GM19043 (cell line): ENCODE data around the gene PC.
"Not testable (repeated sequence)": the region's sequence is repeated elsewhere in the genome, so short reads cannot be mapped to it uniquely, and the experiment has no call there.

Experiments
- ATAC-seq: cut with Tn5 transposase; IDR thresholded peaks from one replicate; pipeline ENCODE4 v1.9.1; 2021; ENCODE audit warnings: low read depth; ENCODE audit not compliant: unreplicated experiment

Gene PC

DNA sequence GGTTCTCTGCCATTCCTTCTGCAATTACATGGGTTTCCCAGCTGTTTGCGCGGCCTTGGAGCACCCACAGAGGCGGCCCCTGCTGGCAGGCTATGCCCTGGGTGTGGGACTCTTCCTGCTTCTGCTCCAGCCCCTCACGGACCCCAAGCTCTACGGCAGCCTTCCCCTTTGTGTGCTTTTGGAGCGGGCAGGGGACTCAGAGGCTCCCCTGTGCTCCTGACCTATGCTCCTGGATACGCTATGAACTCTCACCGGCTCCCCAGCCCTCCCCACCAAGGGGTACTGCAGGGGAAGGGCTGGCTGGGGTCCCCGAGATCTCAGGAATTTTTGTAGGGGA is 112.3 kb downstream of the PC start:
- ATAC-seq = no peak

DNA sequence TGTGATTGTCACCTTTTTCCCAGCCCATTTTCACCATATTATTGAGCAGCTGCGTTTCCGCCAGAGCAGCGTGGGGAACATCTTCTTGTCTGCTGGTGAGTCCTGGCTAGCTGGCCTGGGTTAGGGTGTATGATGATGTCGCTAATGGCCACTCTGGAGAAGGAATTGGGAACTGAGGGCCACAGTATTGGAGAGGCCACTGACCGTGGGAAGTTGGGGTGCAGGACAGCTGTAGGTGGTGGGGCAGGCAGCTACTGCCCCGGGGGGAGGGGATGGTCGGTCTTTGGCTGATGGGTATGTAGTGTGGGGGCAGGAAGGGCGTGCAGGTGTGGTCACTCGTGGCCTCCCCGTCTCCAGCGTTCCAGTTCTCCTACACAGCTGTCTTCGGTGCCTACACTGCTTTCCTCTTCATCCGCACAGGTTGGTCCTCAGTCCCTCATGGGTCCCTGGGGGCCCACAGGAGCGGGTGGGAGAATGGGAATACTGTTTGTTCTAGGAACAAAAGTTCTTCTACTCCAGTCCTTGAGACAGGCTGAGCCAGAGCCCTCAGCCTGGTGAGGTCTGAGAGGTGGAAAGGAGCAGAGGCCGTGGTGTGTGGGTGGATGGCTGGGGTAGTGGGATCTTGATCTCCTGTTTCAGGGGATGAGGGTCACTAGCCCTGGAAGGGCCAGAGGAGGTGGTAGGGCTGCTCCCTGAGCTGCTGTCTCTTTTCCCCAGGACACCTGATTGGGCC is 112.9 kb downstream of the PC start:
- ATAC-seq = no peak

DNA sequence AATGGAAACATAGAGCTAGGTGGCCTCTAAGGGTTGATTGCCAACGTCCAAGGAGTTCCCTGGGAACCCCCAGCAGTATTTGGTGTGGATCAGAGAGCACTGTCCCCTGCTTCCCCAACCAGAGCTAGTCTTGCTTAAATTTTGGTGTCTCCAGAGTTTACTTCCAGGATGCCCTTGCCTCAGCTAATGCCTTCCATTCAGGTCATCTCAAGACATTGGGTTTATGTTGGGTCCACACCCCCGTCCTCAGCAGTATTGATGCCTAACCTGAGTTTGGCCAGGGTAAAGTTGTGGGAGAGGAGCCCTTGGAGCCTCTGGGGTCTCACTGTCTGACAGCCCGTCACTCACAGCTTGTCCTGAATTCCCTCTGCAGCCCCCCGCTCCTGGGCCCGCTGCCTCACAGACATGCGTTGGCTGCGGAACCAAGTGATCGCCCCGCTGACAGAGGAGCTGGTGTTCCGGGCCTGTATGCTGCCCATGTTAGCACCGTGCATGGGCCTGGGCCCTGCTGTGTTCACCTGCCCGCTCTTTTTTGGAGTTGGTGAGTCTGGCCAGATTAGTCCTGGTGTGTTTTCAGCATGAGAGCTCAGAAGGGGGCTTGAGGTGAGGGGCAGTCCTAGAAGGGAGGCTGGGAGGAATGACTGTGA is 113.6 kb downstream of the PC start:
- ATAC-seq = no peak

DNA sequence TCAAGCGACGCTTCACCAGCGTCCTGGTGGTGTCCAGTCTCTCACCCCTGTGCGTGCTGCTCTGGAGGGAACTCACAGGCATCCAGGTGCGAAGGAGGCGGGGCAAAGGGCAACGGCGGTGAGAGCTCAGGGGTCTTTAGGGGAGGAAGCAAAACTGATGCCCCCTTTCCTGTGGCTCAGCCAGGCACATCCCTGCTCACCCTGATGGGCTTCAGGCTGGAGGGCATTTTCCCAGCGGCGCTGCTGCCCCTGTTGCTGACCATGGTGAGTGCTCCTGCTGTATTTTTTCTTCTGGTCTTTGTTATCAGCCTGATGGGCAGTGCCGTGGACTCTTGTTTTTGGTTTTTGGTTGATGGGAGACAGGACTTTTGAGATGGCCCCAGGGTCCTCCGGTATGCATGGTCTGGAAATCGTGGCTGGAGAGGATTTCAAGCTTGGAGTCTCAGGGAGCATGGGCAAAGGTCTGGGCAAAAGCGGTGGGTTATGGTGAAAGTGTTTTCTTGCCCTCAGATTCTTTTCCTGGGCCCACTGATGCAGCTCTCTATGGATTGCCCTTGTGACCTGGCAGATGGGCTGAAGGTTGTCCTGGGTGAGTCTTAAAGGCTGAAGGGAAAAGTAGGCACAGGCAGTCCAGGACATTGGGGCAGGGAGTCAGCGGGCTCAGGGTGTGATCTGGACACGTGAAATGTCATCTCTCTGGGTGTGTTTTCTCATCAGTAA is 114.2 kb downstream of the PC start:
- ATAC-seq = no peak

DNA sequence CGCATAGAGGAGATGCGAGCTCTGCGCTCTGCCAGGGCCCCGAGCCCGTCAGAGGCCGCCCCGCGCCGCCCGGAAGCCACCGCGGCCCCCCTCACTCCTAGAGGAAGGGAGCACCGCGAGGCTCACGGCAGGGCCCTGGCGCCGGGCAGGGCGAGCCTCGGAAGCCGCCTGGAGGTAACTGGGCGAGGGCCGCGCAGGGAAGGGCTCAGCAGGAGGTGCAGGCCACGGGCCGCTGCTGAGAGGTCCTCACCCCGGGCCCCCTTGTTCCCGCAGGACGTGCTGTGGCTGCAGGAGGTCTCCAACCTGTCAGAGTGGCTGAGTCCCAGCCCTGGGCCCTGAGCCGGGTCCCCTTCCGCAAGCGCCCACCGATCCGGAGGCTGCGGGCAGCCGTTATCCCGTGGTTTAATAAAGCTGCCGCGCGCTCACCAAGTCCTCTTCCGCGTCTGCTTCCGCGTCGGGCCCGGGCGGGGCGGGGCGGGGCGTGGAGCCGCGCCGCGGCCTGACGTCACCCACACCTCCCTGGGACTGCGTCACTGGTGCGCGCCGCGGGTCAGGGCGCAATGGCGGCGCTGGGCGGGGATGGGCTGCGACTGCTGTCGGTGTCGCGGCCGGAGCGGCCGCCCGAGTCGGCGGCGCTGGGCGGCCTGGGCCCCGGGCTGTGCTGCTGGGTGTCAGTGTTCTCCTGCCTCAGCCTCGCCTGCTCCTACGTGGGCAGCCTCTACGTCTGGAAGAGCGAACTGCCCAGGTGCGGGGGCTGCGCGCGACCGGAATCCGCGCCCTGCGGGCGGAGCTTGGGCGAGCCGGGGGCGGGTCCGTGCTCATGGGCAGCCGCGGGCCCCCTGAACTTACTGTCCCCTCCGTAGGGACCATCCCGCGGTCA is 115.0 kb downstream of the PC start, which contains the start of gene RCE1:
RCE1 (plus strand) TSS at position 546 of the 880 bp plus-strand sequence; CDS start at position 561, 15 bp downstream.
- peak; percentile 60 for ATAC-seq

DNA sequence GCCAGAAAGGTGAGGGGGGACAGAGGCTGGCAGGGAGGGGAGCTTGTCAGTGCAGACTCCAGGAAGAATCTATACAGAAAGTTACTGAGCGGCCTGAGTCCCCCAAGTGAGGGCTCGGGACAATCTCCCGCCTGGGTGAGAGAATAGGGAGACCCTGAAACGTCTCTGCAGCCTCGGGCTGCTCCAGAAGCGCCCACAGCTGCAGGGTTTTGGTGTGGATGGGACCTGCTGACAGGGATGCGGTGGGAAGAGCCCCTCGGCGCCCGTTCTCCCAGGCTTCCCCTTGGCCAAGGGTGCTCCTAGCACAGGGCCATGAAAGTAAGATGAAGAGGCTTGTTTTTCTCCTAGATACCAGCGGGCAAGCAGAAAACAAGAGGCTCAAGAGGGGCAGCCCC is 115.7 kb downstream of the PC start:
- peak; percentile 11 for ATAC-seq

DNA sequence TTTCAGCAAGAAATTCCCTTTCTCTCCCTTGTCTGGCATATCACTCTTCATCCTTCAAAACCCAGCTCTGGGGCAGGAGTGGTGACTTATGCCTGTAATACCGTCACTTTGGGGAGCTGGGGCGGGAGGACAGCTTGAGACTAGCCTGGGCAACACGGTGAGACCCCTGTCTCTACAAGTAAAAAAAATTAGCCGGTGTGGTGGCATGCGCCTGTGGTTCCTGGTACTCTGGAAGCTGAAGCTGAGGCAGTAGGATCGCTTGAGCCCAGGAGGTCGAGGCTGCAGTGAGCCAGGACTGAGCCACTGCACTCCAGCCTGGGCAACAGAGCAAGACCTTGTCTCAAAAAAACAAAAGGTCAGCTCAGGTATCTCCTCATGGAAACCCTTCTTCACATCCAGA is 116.3 kb downstream of the PC start:
- ATAC-seq = no peak

DNA sequence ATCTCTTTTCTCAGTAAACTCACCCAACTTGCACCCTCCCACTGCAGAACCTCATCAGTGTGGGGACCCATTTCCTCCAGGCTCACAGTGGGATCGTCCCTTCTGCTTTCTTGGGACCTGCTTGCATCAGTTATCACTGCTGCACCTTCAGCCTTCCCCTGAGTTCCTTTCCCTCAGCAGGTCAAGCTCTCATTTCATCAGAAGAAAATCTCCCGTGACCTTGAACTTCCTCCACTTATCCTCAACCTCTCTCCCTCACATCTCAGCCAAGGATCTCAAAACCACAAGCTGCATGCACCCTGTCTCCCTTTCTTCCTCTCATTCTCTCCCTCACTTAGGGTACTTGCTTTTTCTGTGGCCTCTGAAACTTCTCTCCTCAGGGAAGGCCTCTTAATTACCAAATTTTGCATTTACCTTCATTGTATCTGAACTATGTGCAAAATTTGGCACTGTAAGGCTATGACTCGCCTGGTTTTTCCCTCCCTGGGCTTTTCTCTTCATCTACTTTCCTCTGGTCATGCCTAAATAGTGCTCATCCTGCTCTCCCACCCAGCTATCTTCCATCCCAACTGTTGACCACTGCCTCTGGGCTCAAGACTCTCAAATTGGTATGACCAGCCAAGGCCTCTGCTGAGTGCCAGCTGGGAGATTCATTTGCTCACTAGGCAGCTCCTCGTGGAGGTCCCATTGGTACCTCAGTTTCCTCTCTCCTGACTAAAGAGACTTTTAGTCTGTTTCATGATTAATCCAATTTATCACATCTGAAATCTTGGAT is 117.7 kb downstream of the PC start:
- no peak for ATAC-seq

DNA sequence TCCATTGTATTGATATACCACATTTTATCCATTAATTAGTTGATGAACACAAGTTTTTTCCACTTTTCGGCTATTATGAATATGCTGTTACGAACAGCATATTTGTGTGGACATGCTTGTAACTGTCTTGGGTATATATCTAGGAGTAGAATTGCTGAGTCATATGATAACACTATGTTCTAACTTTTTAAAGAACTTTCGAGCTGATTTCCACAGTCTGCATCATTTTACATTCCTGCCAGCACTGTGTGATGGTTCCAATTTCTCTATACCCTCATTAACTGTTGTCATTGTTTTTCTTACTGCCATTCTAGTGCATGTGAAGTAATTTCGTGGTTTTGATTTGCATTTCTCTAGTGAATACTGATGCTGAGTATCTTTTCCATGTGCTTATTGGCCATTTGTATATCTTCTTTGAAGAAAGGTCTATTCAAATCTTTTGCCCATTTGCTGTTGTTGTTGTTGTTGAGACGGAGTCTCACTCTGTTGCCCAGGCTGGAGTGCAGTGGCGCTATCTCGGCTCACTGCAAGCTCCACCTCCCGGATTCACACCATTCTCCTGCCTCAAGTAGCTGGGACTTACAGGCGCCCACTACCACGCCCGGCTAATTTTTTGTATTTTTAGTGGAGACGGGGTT is 122.3 kb downstream of the PC start:
- no peak for ATAC-seq

DNA sequence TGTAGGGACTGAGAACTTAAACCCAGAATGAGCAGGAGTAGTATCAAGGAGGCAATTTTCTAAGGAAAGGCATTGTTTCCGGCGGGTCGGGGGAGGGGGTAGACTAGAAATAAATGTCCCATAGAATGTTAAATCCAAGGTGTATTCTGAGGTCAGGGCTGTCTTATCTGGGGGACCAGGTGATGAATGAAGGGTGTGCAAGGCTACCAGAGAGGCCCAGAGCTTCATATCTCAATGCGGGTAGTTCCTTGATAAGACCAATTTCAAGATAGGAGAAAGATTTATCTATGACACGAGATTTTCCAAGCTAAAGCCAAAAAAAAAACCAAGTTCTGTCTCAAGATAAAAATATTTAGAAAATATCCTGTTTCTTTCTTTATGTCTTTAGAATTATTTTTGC is 123.2 kb downstream of the PC start:
- no peak for ATAC-seq

DNA sequence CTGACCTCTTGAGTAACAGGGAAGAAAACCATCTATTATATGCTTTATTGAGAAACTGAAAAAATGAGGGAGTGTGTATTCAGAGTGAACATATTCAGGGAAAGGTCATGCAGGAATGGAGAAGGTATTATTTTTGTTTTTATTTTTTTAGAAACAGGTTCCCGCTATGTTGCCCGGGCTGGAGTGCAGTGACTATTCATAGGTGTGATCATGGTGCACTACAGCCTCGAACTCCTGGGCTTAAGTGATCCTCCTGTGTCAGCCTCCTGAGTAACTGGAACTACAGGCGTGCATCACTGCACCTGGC is 123.7 kb downstream of the PC start:
- ATAC-seq = no peak

DNA sequence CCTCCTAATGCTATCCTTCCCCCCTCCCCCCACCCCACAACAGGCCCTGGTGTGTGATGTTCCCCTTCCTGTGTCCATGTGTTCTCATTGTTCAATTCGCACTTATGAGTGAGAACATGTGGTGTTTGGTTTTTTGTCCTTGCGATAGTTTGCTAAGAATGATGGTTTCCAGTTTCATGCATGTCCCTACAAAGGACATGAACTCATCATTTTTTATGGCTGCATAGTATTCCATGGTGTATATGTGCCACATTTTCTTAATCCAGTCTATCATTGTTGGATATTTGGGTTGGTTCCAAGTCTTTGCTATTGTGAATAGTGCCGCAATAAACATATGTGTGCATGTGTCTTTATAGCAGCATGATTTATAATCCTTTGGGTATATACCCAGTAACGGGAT is 133.6 kb downstream of the PC start:
- ATAC-seq = not testable (repeated sequence)

DNA sequence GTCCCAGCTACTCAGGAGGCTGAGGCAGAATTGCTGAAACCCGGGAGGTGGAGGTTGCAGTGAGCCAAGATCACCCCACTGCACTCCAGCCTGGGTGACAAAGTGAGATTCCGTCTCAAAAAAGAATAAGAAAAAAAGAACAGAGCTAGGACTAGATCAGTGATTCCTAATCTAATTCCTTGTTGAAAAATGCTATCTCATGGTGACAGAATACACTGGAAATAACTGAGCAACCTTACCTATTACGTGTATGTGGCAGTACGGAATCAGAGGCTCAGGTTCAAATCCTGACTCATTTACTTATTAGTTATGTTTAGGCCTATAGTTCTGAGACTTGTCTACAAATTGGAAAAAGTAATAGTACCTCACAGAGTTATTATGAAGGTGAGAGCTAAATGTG is 134.5 kb downstream of the PC start:
- ATAC-seq = no peak

DNA sequence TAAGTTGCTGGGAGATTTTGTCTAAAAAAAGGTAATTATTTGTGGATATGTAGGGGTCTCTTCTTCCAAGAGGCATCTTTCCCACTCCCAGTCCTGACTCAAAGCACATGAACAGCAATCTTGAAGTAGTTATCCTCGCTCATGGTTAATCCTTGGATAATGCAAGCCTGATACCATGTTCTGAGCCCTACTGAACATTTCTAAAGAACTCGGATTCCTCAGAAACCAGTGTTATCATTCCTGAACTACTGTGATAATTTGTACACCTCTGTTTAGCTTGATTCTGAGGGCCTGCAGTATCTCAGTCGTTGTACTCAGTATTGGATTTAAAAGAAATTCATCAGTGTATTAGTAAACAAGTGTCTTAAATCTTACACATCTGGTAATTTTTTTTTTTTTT is 137.3 kb downstream of the PC start:
- ATAC-seq = no peak

DNA sequence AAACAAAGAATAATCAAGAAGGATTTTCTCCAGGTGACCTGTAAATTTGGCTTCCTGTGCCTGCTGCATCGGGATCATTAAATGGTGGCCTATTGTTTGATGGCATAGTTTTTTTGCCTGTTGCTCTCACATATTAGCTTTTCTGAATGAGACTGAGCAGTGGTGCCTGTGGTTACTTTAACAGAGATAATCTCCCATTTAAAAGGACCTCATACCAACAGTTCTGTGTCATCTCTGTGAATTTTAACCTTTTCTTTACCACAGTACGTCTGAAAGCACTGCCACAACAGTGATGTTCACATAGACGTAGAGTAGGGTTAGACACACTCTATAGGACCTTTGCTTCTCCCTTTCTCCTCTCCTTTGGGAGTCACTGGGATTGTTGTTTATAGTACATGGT is 137.8 kb downstream of the PC start:
- ATAC-seq = no peak

DNA sequence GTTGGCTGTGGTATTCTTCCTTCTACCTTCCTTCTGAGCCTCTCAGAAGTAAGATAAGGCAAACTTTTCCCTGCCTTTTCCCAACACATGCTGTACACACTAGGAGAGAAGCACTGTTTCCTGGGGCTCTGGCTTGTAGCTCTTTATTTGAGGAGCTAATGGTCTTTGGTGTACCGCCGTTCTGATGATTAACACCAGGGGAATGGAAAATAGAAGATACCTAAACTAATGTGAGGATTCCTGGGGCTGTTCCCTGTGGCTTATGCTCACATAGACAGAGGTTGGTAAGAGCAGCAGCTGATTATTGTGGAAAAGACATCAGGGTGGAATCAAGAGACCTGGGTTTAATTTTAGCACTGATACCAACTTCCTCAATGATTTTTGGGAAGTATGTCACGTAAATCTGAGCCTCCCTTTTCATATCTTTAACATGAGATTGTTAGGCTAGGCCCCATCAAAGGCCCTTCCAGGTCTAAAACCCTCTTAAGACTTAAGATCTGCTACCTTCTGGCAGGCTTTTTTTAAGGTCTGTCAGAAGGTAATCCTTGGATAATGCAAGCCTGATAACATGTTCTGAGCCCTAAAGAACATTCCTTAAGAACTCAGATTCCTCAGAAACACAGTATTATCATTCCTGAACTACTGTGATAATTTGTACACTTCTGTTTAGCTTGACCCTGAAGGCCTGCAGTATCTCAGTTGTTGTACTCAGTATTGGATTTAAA is 139.8 kb downstream of the PC start:
- ATAC-seq = no peak

DNA sequence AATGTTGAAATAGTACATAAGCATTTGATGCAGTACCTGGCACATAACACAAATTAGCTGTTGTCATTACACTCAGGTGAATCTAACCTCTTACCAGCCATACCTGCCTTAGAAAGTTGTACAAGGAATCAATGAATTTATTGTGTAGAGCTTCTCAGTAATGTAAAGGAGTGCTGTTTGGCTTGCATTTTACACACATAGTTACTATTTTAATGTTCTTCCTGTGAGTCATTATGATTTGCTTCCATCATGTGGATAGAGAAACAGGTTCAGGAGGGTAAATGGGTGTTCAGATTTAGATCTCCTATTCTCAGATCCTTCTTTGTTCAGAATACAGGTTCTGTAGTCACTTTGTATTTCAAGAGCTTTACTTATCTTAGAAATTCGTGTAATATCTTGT is 142.5 kb downstream of the PC start:
- no peak for ATAC-seq

DNA sequence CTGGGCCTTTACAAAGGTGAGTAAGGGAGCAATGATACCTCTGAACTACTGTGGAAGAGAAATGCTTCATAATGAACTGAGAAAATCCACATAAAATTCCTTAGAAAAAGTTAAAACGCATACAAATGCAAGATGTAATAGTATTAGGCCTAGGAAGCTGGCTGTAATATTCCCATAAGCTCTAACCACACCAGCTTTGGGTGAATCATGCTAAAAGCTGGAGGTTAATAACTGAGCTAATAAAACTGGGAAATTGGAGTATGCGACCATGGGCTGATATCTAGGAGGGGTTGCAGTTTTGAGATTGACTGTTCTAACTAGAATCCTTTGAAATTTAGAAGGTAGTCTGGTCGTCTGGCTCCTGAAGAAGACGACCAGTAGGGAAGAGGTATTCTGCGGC is 143.5 kb downstream of the PC start:
- no peak for ATAC-seq

DNA sequence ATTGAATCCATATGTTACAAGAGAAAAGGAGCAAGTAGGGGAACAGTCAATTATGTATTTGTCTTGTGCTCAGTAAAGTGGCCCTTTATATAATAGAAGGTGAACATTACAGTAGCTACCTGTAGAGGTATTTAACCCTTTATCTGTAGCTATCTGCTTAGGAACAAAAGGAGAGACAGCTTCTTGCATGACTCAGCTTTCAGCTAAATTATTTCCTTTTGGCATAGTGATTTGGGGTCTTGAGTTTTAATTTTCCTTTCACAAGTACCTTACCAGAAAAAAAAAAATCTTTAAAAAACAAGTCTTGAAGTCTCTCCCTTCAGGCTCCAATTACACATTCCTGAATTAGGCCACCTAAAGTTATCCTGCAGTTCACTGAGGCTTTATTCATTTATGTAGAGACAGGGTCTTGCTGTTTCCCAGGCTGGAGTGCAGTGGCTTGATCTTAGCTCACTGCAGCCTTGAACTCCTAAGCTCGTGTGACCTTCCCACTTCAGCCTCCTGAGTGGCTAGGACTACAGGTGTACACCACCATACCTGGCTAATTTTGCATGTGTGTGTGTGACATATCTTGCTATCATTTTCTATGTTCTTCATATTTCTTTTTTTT is 147.5 kb downstream of the PC start:
- ATAC-seq = no peak
